ENCODE results near the gene GHR.

GRCh38 chr5:42591015-42591414 lies 167.8 kb downstream of the GHR start:
- TF ChIP-seq CTCF (optimal IDR thresholded peaks at IDR 0.05 in 1 of 3, IDR thresholded peaks at IDR 0.05 in 1 of 3, conservative IDR thresholded peaks at IDR 0.05 in 1 of 3; ENCODE audit: extremely low read depth in 1 of 3, insufficient read depth in 2 of 3, low read length in 3 of 3): no peak
- TF ChIP-seq EZH2 (IDR thresholded peaks at IDR 0.05; ENCODE audit: low read length): no peak
